GM19025 (cell line): Measurements from ENCODE around the gene NLN.
A peak's percentile ranks its signal among the peaks of the same experiment; 100 is the strongest.
"Not testable (repeated sequence)": the region's sequence is repeated elsewhere in the genome, so short reads cannot be mapped to it uniquely, and the experiment has no call there.

Experiments used
- ATAC-seq: cut with Tn5 transposase; IDR thresholded peaks from one replicate; pipeline ENCODE4 v1.9.1; 2021; ENCODE audit warnings: mild to moderate bottlenecking, low read depth, moderate library complexity; ENCODE audit not compliant: unreplicated experiment

The NLN gene

DNA sequence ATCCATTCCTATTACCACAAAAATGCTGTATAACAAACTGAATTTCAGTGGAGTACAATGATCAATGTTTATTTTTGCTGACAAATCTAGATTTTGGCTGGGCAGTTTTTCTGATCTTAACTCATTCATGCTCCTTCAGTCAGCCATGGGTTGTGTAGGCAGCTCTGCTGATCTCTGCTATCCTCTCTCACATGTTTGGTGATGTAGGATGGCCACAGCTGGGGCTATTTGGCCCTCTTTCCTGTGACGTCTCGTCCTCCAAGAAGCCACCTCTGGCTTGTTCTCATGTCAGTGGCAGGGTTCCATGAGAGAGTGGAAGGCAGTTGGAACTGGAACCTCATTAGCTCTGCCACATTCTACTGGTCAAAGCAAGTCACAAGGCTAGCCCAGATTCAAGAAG is 8.9 kb downstream of the NLN start:
- no peak for ATAC-seq

DNA sequence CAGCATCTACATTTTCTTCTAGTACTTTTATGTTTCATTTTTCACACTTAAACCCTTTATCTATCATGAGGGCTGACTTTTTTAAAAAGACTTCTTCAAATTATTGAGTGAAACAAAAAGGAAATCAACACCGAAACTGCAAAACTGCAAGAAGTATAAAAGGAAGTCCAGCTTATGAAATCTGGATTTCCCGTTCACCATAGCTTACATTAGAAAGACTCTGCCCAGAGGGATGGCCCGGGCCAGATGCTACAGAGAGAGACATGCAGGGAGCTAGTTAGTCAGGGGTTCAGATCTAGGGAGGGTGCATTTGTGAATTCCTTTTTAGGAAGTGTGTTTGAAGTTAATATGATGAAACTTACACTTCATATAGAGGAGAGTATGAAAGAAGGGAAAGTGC is 10.0 kb downstream of the NLN start:
- ATAC-seq, result not testable (repeated sequence)

DNA sequence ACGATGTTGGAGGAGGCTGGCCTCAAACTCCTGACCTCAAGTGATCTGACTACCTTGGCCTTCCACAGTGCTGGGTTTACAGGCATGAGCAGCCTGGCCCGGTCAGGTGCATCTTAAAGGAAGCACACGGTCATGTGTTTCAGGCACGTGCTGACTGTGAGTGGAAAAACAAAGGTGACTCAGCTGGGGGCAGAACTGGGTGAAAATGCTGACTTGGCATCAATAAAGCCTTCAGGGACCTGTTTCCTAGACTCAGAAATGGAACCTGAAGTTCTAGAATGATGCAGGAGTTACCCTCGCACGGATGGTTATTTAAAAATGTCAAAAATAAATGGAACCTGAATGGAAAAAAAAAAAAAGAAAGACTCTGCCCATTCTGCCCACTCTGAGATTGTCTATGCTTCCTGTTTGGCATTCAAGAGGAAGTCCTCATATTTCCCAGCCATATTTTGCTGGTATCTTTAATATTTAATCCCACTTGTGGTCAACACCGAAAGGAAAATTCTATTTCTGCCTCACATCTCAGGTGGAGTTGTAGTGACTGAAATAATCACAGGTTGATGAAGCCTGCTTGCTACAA is 12.3 kb downstream of the NLN start:
- not testable (repeated sequence) for ATAC-seq

DNA sequence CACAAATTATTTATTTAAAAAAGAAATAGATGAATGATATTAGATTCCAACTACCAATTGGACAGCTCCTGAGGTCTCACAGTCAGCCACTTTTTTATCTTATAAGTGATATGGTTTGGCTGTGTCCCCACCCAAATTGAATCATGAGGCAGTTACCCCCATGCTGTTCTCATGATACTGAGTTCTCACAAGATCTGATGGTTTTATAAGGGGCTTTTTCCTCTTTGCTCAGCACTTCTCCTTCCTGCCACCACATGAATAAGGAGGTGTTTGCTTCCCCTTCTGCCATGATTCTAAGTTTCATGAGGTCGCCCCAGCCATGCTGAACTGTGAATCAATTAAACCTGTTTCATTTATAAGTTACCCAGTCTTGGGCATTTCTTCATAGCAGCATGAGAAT is 12.9 kb downstream of the NLN start:
- ATAC-seq, result no peak

DNA sequence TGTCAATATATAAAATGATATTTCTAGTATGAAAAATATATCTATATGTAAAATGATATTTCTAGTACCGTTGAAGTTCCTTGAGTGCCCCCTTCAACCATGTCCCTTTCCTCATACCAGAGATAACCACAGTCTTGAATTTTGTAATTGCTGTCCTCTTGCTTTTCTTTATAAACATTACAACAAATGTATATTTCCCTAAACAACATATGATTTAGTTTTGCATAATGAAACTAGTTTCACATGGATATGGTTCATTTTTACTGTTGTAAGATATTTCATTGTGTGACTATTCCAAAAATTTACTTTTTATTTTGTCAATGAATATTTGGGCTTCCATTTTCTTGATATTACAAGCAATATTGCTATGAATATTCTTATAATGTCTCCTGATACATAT is 14.0 kb downstream of the NLN start:
- no peak for ATAC-seq

DNA sequence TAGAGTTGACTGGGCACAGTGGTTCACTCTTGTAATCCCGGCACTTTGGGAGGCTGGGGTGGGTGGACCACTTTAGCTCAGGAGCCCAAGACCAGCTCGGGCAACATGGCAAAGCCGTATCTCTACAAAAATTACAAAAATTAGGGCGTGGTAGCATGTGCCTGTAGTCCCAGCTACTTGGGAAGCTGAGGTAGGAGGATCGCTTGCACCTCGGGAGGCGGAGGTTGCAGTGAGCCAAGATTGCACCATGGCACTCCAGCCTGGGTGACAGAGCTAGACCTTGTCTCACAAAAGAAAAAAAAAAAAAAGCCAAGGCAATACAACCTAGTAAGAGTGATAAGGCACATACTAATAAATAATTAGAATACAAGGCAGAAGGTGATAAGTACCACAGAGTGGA is 15.8 kb downstream of the NLN start:
- no peak for ATAC-seq

DNA sequence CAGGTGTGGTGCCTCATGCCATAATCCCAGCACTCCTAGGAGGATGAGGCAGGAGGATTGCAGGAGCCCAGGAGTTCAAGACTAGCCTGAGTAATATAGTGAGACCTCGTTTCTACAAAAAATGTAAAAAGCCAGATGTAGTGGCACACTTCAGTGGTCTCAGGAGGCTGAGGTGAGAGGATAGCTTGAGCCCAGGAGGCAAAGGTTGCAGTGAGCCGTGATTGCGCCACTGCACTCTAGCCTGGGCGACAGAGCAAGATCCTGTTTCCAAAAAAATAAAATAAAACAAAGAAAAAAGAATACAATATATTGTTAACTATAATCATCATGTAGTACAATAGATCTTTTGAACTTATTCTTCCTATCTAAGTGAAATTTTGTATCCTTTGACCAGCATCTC is 16.3 kb downstream of the NLN start:
- ATAC-seq, result no peak

DNA sequence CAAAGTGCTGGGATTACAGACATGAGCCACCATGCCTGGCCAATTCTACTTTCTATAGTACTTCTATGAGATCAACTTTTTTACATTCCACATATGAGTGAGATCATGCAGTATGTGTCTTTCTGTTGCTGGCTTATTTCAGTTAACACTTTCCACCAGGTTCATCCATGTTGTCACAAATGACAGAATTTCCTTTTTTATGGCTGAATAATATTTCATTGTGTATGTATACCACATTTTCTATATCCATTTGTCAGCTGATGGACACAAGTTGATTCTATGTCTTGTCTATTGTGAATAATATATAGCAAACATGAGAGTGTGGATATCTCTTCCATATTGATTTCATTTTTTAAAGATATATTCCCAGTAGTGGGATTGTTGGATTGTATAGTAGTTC is 17.2 kb downstream of the NLN start:
- ATAC-seq, result no peak

DNA sequence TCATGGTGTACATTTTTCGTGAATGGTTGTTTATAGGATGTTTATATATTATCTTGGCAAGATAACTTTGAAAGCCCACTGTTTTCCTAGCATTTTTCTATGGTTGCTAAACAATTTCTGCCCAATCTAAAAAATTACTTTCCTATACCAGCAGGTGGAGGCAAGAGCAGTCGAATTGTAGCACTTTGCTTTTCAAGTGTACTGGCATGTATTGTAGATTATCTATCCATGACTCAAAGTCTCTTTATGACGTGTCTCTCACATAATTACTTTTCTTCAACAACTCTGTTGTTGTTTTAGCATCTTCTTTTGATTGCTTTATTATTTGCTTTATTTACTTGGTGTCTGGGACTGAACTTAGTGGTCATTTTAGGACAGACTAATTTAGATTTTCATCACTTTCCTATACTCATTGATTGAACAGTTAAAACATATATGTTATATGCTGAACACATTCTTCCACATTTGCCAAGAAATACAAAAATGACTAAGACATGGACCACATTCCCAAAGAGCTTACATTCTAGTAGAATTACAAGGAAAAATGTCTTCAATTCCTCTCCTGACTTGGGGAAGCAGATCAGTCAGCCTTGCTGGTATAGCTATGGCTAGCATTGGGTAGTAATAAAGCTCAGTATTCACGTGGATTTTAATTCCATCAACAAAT is 20.7 kb downstream of the NLN start:
- peak; percentile 67 for ATAC-seq

DNA sequence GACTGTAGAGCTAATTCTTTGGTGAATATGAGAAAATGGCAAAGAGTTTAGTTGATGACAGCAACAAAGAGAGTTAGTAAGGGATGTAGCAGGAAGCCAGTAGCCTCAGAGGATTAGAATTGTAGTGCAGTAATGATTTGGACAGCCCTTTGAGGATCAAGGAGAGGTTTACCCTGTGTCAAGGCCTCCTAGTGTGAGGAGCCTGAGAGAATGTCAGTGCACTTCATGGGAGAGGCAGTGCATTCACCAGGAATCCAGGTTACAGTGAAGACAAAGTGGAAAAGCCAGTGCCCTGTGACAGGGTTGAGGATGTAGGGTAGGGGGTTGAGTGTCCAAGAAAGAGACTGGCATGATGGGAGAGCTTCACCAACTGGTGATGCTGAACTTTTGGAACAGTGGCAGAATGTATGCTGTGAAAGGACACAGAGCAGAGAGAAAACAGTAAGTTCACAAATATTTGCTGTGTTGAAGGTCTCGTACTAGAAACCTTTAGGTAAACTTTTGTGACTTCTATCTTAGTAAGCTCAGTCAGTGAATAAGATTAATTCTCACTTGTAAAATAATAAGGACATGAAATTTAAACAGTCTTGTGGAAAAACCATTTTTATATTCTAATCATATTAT is 27.3 kb downstream of the NLN start:
- ATAC-seq, result no peak

DNA sequence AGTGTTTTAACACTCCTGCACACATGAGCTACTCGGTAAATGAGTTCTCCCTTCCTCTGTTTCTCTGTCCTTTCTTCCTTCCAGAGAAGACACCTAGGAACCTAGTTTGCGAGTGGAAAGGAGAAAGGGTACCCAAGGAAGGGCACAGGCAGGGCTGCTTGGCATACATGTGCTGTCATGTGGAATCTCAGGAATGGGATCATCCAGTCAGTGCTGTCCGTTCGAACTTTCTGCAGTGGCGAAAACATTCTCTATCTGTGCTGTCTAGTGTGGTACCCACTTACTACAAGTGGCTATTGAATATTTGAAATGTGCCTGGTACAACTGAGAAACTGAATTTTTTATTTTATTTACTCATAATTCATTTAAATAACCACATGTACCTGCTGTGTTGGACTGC is 28.0 kb downstream of the NLN start:
- no peak for ATAC-seq

DNA sequence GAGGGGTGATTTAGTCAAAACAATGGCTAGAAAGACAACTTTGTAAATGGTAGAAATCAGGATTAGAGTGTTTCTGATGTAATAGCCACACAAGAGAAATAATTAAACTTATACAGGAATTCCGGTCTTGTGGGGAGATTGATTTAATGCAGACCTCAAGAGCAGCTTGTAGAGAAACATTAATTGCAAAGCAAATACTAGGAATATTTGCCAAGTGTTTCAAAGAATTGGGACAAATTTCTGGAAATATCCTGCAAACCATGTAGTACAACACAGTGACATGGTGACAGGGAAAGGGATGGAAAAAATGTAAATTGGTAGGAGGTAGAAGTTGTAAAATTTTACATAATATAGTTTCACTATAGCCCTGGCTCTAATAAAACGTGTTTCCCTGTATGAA is 28.9 kb downstream of the NLN start:
- ATAC-seq, result no peak

DNA sequence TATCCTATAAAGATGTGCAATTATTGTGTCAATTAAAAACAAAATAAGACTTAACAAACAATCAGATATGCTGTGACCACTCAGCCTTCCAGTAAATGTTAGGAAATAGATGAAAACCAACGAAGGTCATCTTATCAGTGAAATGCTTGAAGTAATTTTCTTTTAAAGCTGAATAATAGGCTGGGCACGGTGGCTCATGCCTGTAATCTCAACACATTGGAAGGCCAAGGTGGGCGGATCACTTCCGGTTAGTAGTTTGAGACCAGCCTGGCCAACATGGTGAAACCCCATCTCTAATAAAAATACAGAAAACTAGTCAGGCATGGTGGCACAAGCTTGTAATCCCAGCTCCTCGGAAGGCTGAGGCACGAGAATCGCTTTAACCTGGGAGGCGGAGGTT is 31.2 kb downstream of the NLN start:
- no peak for ATAC-seq

DNA sequence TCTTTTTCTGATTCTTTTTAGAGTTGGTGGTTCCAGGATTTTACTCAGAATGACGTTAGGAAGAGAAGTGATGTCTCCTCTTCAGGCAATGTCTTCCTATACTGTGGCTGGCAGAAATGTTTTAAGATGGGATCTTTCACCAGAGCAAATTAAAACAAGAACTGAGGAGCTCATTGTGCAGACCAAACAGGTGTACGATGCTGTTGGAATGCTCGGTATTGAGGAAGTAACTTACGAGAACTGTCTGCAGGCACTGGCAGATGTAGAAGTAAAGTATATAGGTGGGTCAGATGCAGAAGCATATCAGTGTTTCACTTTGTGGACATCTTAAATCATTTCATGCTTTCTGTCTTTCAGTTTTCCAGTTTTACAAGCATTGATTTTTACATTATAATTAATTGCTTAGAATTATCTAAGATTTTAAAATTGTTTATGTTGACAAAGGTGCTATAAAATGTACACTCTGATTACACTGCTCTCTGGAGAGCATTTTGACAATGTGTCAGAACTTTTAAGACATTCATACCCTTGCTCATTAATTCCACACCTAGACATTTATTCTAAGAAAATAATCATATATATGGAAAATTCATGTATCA is 36.6 kb downstream of the NLN start:
- no peak for ATAC-seq

DNA sequence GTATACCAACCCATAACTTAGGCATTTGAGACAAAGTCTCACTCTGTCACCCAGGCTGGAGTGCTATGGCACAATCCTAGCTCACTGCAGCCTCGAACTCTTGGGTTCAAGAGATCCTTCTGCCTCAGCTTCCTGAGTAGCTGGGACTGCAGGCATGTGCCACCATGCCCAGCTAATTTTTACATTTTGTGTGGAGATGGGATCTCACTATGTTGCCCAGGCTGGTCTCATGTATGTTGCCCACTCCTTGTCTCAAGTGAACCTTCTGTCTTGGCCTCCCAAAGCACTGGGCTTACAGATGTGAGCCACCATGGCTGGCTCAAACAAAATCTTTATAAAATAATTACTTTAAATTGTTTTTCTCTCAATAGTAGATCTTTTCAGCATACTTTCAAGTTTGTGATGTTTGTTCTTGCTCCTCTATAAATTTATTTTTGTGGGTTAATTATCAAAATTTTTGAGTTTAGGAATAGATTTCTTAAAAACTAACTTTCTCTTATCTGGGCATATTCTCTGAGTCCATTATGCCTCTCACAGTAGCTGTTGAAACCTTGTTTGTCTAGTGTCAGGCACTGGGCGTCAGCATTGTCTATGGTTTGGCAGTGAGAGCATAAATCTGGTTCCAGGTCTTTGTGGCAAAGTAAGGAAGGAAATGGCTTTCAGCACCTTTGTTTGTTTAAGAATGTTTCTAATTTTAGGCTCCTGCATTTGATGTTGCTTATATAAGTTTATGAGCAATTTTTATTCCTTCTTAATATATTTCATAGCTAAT is 38.7 kb downstream of the NLN start:
- ATAC-seq, result no peak

DNA sequence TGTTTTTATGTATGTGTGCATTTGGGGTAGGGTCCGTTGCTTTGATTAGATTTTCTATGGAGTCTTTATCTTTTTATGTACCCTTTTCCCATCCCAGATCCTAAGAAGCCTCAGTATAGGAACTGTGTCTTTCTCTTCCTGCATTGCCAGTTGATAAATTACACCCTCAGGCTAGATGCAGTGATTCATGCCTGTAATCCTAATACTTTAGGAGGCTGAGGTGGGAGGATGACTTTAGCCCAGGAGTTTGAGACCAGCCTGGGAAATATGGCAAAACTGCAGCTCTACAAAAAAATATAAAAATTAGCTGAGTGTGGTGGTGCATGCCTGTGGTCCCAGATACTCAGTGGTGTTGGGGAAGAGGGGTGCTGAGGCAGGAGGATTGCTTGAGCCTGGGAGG is 40.2 kb downstream of the NLN start:
- ATAC-seq, result no peak

DNA sequence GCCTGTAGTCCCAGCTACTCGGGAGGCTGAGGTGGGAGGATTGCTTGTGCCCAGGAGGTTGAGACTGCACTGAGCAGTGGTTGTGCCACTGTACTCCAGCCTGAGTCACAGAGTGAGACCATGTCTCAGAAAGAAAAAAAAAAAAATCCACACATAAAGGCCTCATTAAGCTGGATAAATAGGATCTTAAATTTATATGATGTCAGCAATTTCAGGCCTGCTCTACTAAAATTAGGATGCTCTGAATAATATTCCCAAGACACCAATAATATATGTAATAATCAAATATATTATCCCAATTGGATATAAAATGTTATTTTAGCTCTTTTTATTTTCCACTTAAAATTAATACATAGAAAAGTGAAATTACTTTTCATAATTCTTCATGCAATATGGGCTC is 43.6 kb downstream of the NLN start:
- ATAC-seq, result no peak

DNA sequence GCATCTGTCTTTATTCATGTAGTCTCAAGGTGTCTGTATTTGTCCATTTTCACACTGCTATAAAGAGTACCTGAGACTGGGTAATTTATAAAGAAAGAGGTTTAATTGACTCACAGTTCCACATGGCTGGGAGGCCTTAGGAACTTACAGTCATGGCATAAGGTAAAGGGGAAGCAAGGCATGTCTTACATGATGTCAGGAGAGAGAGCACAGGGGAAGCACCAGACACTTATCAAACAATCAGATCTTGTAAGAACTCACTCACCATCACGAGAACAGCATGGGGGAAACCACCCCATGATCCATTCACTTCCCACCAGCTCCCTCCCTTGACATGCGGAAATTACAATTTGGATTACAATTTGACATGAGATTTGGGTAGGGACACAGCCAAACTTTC is 44.2 kb downstream of the NLN start:
- ATAC-seq, result no peak

DNA sequence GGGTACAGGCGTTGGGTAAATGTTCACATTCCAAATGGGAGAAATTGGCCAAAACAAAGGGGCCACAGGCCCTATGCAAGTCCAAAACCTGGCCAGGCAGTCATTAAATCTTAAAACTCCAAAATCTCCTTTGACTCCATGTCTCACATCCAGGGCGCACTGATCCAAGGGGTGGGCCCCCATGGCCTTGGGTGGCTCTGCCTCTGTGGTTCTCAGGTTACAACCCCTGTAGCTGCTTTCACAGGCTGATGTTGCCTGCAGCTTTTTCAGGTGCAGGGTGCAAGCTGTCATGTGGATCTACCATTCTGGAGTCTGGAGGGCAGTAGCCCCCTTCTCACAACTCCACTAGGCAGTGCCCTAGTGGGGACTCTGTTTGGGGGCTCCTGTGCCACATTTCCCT is 44.8 kb downstream of the NLN start:
- no peak for ATAC-seq

DNA sequence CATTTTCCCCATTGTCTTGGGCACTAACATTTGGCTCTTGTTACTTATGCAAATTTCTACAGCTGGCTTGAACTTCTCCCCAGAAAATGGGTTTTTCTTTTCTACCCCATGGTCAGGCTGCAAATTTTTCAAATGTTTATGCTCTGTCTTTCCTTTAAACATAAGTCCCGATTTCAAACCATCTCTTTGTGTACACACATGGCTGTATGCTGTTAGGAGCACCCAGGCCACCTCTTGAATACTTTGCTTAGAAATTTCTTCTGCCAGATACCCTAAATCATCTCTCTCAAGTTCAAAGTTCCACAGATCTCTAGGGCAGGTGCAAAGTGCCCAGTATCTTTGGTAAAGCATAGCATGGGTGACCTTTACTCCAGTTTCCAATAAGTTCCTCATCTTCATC is 45.6 kb downstream of the NLN start:
- ATAC-seq, result no peak

DNA sequence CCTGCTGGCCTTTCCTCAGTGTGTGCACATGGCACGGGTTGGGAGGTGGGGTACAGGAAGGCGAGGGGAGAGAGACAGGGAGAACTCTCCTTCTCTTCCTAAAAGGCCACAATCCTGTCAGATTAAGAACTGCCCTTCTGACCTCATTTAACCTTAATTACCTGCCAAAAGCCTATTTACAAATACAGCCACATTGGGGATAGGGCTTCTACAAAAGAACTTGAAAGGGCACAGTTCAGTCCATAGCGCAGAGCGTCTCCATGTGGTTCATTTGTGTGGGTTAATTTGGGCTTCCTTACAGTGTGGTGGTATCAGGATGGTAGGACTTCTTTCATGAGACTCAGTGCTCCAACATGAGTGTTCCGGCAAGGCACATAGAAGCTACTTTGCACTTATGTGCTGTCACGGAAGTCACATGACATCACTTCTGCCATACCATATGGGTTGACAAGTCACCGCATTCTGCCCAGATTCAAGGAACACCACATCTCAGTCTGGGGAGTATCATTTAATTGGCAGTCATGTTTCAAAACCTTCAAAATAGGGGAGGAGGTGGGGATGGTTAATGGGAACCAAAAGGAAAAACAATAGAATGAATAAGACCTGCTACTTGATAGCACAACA is 46.8 kb downstream of the NLN start:
- no peak for ATAC-seq
